ENCODE results near the gene CTSZ. TPM values are rescaled to one million over a fixed set of nuclear protein-coding genes. Genes with fewer than 3 reads are reported as not detected.

CTSZ gene
- total RNA-seq, 1 experiment from 2014 or later = 37.6 TPM

GRCh38 chr20:58973866-58974265 is 33.2 kb downstream of the CTSZ start:
- H3K23ac ChIP-seq (ENCODE audit: insufficient read length, low read depth, low read length) = no peak overlapping the region

More at GRCh38 chr20:58973866-58974265, 33.2 kb downstream of the CTSZ start:
- H3K9ac ChIP-seq (ENCODE audit: extremely low read depth, insufficient read length, low read length) = no peak overlapping the region
- H3K4ac ChIP-seq (ENCODE audit: low read depth, low read length) = no peak overlapping the region
- no peak overlapping the region for H3K4me3 Mint-ChIP-seq
- no peak overlapping the region for H2BK20ac ChIP-seq (ENCODE audit: low read depth, low read length, poor library complexity, severe bottlenecking)
- no peak overlapping the region for H3K14ac ChIP-seq (ENCODE audit: insufficient read depth, low read length)
- no peaks in the 10 kb centered on the region for H3K79me2 ChIP-seq (ENCODE audit: insufficient read depth, low read length)
- H3K36me3 Mint-ChIP-seq (ENCODE audit: insufficient read depth in 1 of 3, low read depth in 3 of 3) = peaks cover 0 to 9% (median under 1%) of the 10 kb centered on the region in 3 experiments; a peak in 4 of 7 replicates
- no peak overlapping the region for H3K4me2 ChIP-seq (ENCODE audit: insufficient read depth, insufficient read length, low read length)
- H2AK5ac ChIP-seq (ENCODE audit: insufficient read length, low read length) = no peak overlapping the region
- no CpG with 5 or more reads among the region's 3 CpGs for WGBS (ENCODE audit: extremely low coverage, insufficient read length, low lambda C conversion rate)
- no peaks in the 10 kb centered on the region for H3K79me1 ChIP-seq (ENCODE audit: insufficient read depth, low read depth, low read length, poor library complexity, severe bottlenecking)
- no peak for DNase-seq
- peaks cover 8% of the 10 kb centered on the region; the same call in 1 of the 2 replicates for H3K27me3 Mint-ChIP-seq (ENCODE audit: low read depth)
- no peak overlapping the region for H3K27ac ChIP-seq (ENCODE audit: insufficient read length, low read depth, low read length)
- peaks cover 13 to 20% of the 10 kb centered on the region in 2 experiments for H3K9me3 Mint-ChIP-seq
- H4K91ac ChIP-seq (ENCODE audit: insufficient read length, low read depth, low read length) = no peak overlapping the region
- no peak overlapping the region for H2BK120ac ChIP-seq (ENCODE audit: low read depth, low read length, poor library complexity, severe bottlenecking)
- H4K5ac ChIP-seq (ENCODE audit: insufficient read length, low read depth, low read length) = no peak overlapping the region
- no peak overlapping the region for H4K8ac ChIP-seq (replicated peaks; ENCODE audit: insufficient read length, low read depth, low read length)
- H3T11ph ChIP-seq (ENCODE audit: low read length) = no peak overlapping the region
- H2AFZ ChIP-seq (ENCODE audit: low read length) = no peak overlapping the region
- H2BK5ac ChIP-seq (ENCODE audit: insufficient read length, low read length) = no peak overlapping the region
- peaks cover 4% of the 10 kb centered on the region; the same call in 1 of the 2 replicates for H3K4me1 ChIP-seq (ENCODE audit: insufficient read depth, low read length)
- H3K23me2 ChIP-seq (ENCODE audit: insufficient read length, low read depth, low read length, poor library complexity, severe bottlenecking) = no peaks in the 10 kb centered on the region
- H3K27me3 ChIP-seq (ENCODE audit: insufficient read depth, low read length) = no peaks in the 10 kb centered on the region
- peaks cover 10 to 13% of the 10 kb centered on the region in 2 experiments for H3K4me1 Mint-ChIP-seq
- no peaks in the 10 kb centered on the region for H4K20me1 ChIP-seq (ENCODE audit: control insufficient read depth, insufficient read depth, insufficient read length)
- no peak overlapping the region for H3K27ac Mint-ChIP-seq
- H3K18ac ChIP-seq (ENCODE audit: insufficient read length, low read depth, low read length) = no peak overlapping the region
- H2BK15ac ChIP-seq (ENCODE audit: low read depth, low read length) = no peak overlapping the region
- H3K9me3 ChIP-seq (ENCODE audit: control insufficient read depth, low read depth, low read length) = no peaks in the 10 kb centered on the region
- H3K56ac ChIP-seq (ENCODE audit: insufficient read length, low read depth, low read length) = no peak overlapping the region
- H2BK12ac ChIP-seq (ENCODE audit: insufficient read length, low read depth, low read length) = no peak overlapping the region
- no peak for TF ChIP-seq CTCF (conservative IDR thresholded peaks at IDR 0.05)

All from H9 (cell line).